Natural killer cell (primary cell): ENCODE results near the gene SPOCK1. TPM values are rescaled to one million over a fixed set of nuclear protein-coding genes. Genes with fewer than 3 reads are reported as not detected.

ENCODE experiments used
- ATAC-seq, 3 donors: fragments of 150-1000 bp in 2 of 3; fragments of 200-7000 bp in 1 of 3; cut with Tn5 transposase; 1 replicate in 1 of 3; 2 replicates in 2 of 3; pipeline ENCODE4 v1.10.0; 2021; ENCODE audit warnings: mild to moderate bottlenecking in 2 of 3, moderate library complexity in 2 of 3
- DNase-seq, 2 donors: peaks; one replicate each; pipeline versions ENCODE4 v3.0.0 to v3.0.0-alpha.2; 2013 to 2021; ENCODE audit warnings: mixed read lengths in 1 of 2
- H3K27ac ChIP-seq: one replicate; pipeline ENCODE4 v1.5.1; 2013; ENCODE audit warnings: mild to moderate bottlenecking, low read length
- H3K27me3 ChIP-seq: one replicate; pipeline ENCODE4 v1.6.1; 2013; ENCODE audit warnings: low read length; ENCODE audit not compliant: control insufficient read depth, insufficient read depth
- H3K36me3 ChIP-seq: one replicate; pipeline ENCODE4 v1.6.1; 2013; ENCODE audit warnings: low read length; ENCODE audit not compliant: control insufficient read depth, insufficient read depth
- H3K4me1 ChIP-seq: one replicate; pipeline ENCODE4 v1.6.1; 2013; ENCODE audit warnings: low read length; ENCODE audit not compliant: control insufficient read depth, insufficient read depth
- H3K4me3 ChIP-seq: one replicate; pipeline ENCODE4 v1.5.1; 2013; ENCODE audit warnings: low read length
- H3K9me3 ChIP-seq: one replicate; pipeline ENCODE4 v1.6.1; 2013; ENCODE audit warnings: low read length; ENCODE audit not compliant: control insufficient read depth, insufficient read depth
- H3K27ac Mint-ChIP-seq, 2 donors: one replicate each; pipeline ENCODE4 v1.8.0; 2022; ENCODE audit warnings: mild to moderate bottlenecking in 2 of 2, mixed read lengths in 2 of 2, moderate library complexity in 1 of 2
- H3K27me3 Mint-ChIP-seq, 2 donors: one replicate each; pipeline ENCODE4 v1.8.0; 2022; ENCODE audit warnings: low read depth in 2 of 2, mixed read lengths in 2 of 2
- H3K36me3 Mint-ChIP-seq: one replicate; pipeline ENCODE4 v1.8.0; 2022; ENCODE audit warnings: mixed read lengths
- H3K4me1 Mint-ChIP-seq, 2 donors: one replicate each; pipeline ENCODE4 v1.8.0; 2022; ENCODE audit warnings: mixed read lengths in 2 of 2
- H3K4me3 Mint-ChIP-seq: one replicate; pipeline ENCODE4 v1.8.0; 2022; ENCODE audit warnings: mild to moderate bottlenecking, moderate library complexity, mixed read lengths
- H3K9me3 Mint-ChIP-seq, 2 donors: one replicate each; pipeline ENCODE4 v1.8.0; 2022; ENCODE audit warnings: mixed read lengths in 2 of 2
- CTCF ChIP-seq: fragments of 200-600 bp; IDR thresholded peaks from one replicate; pipeline ENCODE4 v1.8.0; 2022; ENCODE audit warnings: antibody characterized with exemption
- WGBS: methylation state at CpG from one replicate; pipeline ENCODE4 v1.1.7; 2013; ENCODE audit warnings: missing lambda C conversion rate; ENCODE audit not compliant: insufficient coverage; 5-methylcytosine and 5-hydroxymethylcytosine counted together
- intact Hi-C: fragments of 100-400 bp; cut with micrococcal nuclease; formaldehyde crosslinking; loops from one replicate; pipeline ENCODE4 v1.14.2; 2022
- total RNA-seq, 4 donors: library from RNA; stranded (reverse); fragments of 120-200 nt in 1 of 4; gene quantifications; one replicate each; pipeline versions ENCODE4 v1.2.3 to v1.2.4, GENCODE V29; 2013 to 2022

The SPOCK1 gene
- total RNA-seq, 3 donors from 2014 or later (not counting 1 experiment from before 2014, with no cell fraction given), result 0.09 to 1.6 (median 0.61) TPM

GRCh38 chr5:137531266-137531665 lies 32.1 kb upstream of the SPOCK1 start:
- H3K27me3 Mint-ChIP-seq, result peaks cover 6 to 9% of the 10 kb centered on the region in 2 donors
- intact Hi-C loops, result no loop called here
- no peak overlapping the region for H3K27ac Mint-ChIP-seq
- peaks cover 5% of the 10 kb centered on the region in 2 donors for H3K9me3 Mint-ChIP-seq
- H3K36me3 Mint-ChIP-seq, result no peaks in the 10 kb centered on the region
- no peak for TF ChIP-seq CTCF
- DNase-seq (no peak), ATAC-seq (no peak)
- Histone ChIP-seq H3K36me3 (no peaks in the 10 kb centered on the region), H3K27ac (no peak overlapping the region), H3K27me3 (no peaks in the 10 kb centered on the region), H3K4me3 (no peak overlapping the region), H3K4me1 (no peaks in the 10 kb centered on the region), H3K9me3 (no peaks in the 10 kb centered on the region)
- H3K4me1 Mint-ChIP-seq, result no peaks in the 10 kb centered on the region
- H3K4me3 Mint-ChIP-seq, result no peak overlapping the region

DNA sequence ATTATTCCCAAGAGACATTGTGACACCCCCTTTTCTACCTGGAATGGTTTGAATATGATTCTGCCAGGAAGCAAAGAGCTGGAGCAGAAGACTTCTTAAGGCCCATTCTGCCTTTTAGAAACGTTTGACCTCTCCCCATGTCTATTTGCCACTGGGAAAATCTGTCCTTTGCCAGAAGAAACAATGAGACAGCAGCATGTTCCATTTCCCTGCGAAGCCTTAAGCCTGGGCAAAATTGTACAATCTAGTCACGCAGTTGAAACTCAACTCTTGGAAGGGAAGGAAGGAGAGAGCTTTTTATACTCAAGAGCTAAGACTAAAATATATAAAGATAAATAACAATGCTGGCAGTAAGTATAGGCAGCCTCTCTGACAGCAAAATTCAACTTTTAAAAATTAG lies 22.1 kb upstream of the SPOCK1 start:
- H3K4me1 ChIP-seq, result no peaks in the 10 kb centered on the region
- no peak overlapping the region for H3K4me3 ChIP-seq
- H3K36me3 ChIP-seq, result no peaks in the 10 kb centered on the region
- H3K27me3 ChIP-seq, result peaks cover 2% of the 10 kb centered on the region
- 61% methylated on average over 2 of the region's 3 CpGs for whole genome bisulfite sequencing
- Mint-ChIP-seq H3K4me1 (no peaks in the 10 kb centered on the region), H3K36me3 (peaks cover 5% of the 10 kb centered on the region), H3K4me3 (no peak overlapping the region), H3K9me3 (peaks cover 0 to 7% of the 10 kb centered on the region in 2 donors), H3K27ac (no peak overlapping the region), H3K27me3 (peaks cover 11 to 25% of the 10 kb centered on the region in 2 donors)
- intact Hi-C loops, result no loop called here
- DNase-seq (no peak), ATAC-seq (no peak)
- H3K9me3 ChIP-seq, result no peaks in the 10 kb centered on the region
- no peak overlapping the region for H3K27ac ChIP-seq
- no peak for TF ChIP-seq CTCF

GRCh38 chr5:137516961-137517360 lies 17.8 kb upstream of the SPOCK1 start:
- no peaks in the 10 kb centered on the region for H3K4me1 Mint-ChIP-seq
- DNase-seq (no peak), ATAC-seq (no peak)
- peaks cover 5% of the 10 kb centered on the region for H3K36me3 Mint-ChIP-seq
- peaks cover 14 to 32% of the 10 kb centered on the region in 2 donors for H3K27me3 Mint-ChIP-seq
- Histone ChIP-seq H3K9me3 (no peaks in the 10 kb centered on the region), H3K27me3 (no peaks in the 10 kb centered on the region), H3K27ac (no peak overlapping the region), H3K36me3 (no peaks in the 10 kb centered on the region), H3K4me1 (no peaks in the 10 kb centered on the region), H3K4me3 (no peak overlapping the region)
- intact Hi-C loops, result no loop called here
- 76% methylated on average over 5 of the region's 5 CpGs for WGBS
- H3K9me3 Mint-ChIP-seq, result peaks cover 0 to 8% of the 10 kb centered on the region in 2 donors
- no peak for TF ChIP-seq CTCF
- no peak overlapping the region for H3K27ac Mint-ChIP-seq
- no peak overlapping the region for H3K4me3 Mint-ChIP-seq

GRCh38 chr5:137516251-137516797 lies 17.2 kb upstream of the SPOCK1 start:
- H3K36me3 ChIP-seq, result no peaks in the 10 kb centered on the region
- H3K27ac ChIP-seq, result no peak overlapping the region
- TF ChIP-seq CTCF, result no peak
- ATAC-seq (no peak), DNase-seq (no peak)
- Mint-ChIP-seq H3K27ac (no peak overlapping the region), H3K27me3 (peaks cover 14 to 32% of the 10 kb centered on the region in 2 donors), H3K9me3 (peaks cover 0 to 10% of the 10 kb centered on the region in 2 donors), H3K4me1 (no peaks in the 10 kb centered on the region), H3K4me3 (no peak overlapping the region), H3K36me3 (peaks cover 5% of the 10 kb centered on the region)
- no peaks in the 10 kb centered on the region for H3K27me3 ChIP-seq
- no peak overlapping the region for H3K4me3 ChIP-seq
- intact Hi-C loops, result no loop called here
- no peaks in the 10 kb centered on the region for H3K9me3 ChIP-seq
- 32% methylated on average over 7 of the region's 7 CpGs for WGBS
- no peaks in the 10 kb centered on the region for H3K4me1 ChIP-seq
